K562 (cell line): Measurements from ENCODE around the gene MADD. TPM values are rescaled to one million over a fixed set of nuclear protein-coding genes. Genes with fewer than 3 reads are reported as not detected.

Experiments used
- CHD4 ChIP-seq: fragments of 200-600 bp; sonication (generic); IDR thresholded peaks from 3 replicates; pipeline ENCODE4 v1.6.1; 2012; ENCODE audit warnings: low read depth, mild to moderate bottlenecking, mixed read lengths, low read length, inconsistent platforms; ENCODE audit not compliant: insufficient read depth, insufficient replicate concordance, poor library complexity, severe bottlenecking
- EZH2 ChIP-seq: IDR thresholded peaks from 2 replicates; pipeline ENCODE4 v1.6.1; 2012; ENCODE audit warnings: low read depth, mild to moderate bottlenecking, inconsistent platforms, low read length, borderline replicate concordance
- FOS ChIP-seq: IDR thresholded peaks from 3 replicates; pipeline ENCODE4 v1.6.1; 2011; ENCODE audit not compliant: insufficient read length; ENCODE audit errors: extremely low read depth
- FOXK2 ChIP-seq, 2 experiments: fragments of 450-650 bp; IDR thresholded peaks in 1 of 2; conservative IDR thresholded peaks in 1 of 2; 2 replicates each; pipeline ENCODE4 v1.6.1; 2016; ENCODE audit warnings: low read depth in 2 of 2, mild to moderate bottlenecking in 1 of 2
- GABPA ChIP-seq: fragments of 200-800 bp; sonication (Bioruptor generic); conservative IDR thresholded peaks from 2 replicates; pipeline ENCODE4 v1.6.1; 2016; ENCODE audit warnings: low read depth, missing genetic modification characterization, missing compliant biosample characterization
- HIVEP1 ChIP-seq: fragments of 250-450 bp; sonication (Bioruptor Pico); IDR thresholded peaks from 2 replicates; pipeline ENCODE4 v1.4.0; 2020; ENCODE audit warnings: mild to moderate bottlenecking
- KDM4B ChIP-seq, 2 experiments: fragments of 450-650 bp in 1 of 2; sonication (generic) in 1 of 2; IDR thresholded peaks; 2 replicates each; pipeline ENCODE4 v1.6.1; 2016 to 2017; ENCODE audit warnings: borderline replicate concordance in 2 of 2, antibody characterized with exemption in 1 of 2, low read depth in 1 of 2, mild to moderate bottlenecking in 1 of 2
- ZNF324 ChIP-seq: fragments of 250-450 bp; sonication (Bioruptor Pico); IDR thresholded peaks from 2 replicates; pipeline ENCODE4 v1.4.0; 2020; ENCODE audit warnings: mild to moderate bottlenecking
- ZNF668 ChIP-seq: fragments of 250-450 bp; sonication (Bioruptor Pico); IDR thresholded peaks from 2 replicates; pipeline ENCODE4 v1.8.0; 2022; ENCODE audit warnings: mild to moderate bottlenecking, inconsistent platforms
- polyA plus RNA-seq, 8 experiments: library from polyadenylated mRNA; depleted of rRNA in 4 of 8; stranded (reverse) in 5 of 8; unstranded in 3 of 8; fragments of >200 nt; fragmentation: Nextera tagmentation in 2 of 8; fragmentation: Illumina TruSeq in 1 of 8; extraction: Ambion mirVana in 2 of 8; extraction: Trizol in 1 of 8; gene quantifications; 2 replicates each; pipeline versions ENCODE4 v1.2.1 to v1.2.3, GENCODE V29; 2011 to 2014; ENCODE audit warnings: inconsistent platforms in 1 of 8, missing spikeins in 1 of 8
- total RNA-seq, 7 experiments: library from RNA; depleted of rRNA in 6 of 7; stranded (reverse); fragments of >200 nt in 6 of 7; fragmentation: Illumina TruSeq in 2 of 7; extraction: Trizol in 2 of 7; gene quantifications; 2 replicates each; pipeline versions ENCODE4 v1.2.1 to v1.2.3, GENCODE V29; 2011 to 2021; ENCODE audit warnings: low replicate concordance in 1 of 7
- TF ChIP-seq, protein P1 (sequence below): fragments of 450-650 bp; IDR thresholded peaks from 2 replicates; pipeline ENCODE4 v1.6.1; 2017; ENCODE audit warnings: antibody characterized with exemption, mild to moderate bottlenecking
- TF ChIP-seq, protein P2 (sequence below): fragments of 250-450 bp; sonication (Bioruptor Pico); IDR thresholded peaks from 2 replicates; pipeline ENCODE4 v1.4.0; 2020
- TF ChIP-seq, protein P3 (sequence below): sonication (generic); formaldehyde crosslinking; IDR thresholded peaks from 2 replicates; pipeline ENCODE4 v1.8.1; 2023; ENCODE audit warnings: mild to moderate bottlenecking, missing genetic modification reagents

The MADD gene
- total and polyA plus RNA-seq, 9 of the 15 experiments (the other 6 are each of a cell fraction or from before 2014, with no cell fraction given): 0.68 to 57.6 (median 33.6) TPM

DNA sequence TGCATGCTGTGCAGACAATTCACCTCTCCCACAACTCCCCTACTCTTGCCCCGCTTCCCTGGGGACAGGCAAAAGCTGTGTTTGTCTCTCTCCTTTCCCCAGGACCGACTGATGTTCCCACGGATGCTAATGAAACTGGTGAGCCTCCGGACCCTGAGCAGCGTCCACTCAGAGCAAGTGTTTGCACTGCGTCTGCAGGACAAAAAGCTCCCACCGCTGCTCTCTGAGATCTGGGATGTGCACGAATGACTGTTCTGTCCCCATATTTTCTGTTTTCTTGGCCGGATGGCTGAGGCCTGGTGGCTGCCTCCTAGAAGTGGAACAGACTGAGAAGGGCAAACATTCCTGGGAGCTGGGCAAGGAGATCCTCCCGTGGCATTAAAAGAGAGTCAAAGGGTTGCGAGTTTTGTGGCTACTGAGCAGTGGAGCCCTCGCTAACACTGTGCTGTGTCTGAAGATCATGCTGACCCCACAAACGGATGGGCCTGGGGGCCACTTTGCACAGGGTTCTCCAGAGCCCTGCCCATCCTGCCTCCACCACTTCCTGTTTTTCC lies 1.4 kb upstream of the MADD start (continued):
- TF ChIP-seq, protein P1, sequence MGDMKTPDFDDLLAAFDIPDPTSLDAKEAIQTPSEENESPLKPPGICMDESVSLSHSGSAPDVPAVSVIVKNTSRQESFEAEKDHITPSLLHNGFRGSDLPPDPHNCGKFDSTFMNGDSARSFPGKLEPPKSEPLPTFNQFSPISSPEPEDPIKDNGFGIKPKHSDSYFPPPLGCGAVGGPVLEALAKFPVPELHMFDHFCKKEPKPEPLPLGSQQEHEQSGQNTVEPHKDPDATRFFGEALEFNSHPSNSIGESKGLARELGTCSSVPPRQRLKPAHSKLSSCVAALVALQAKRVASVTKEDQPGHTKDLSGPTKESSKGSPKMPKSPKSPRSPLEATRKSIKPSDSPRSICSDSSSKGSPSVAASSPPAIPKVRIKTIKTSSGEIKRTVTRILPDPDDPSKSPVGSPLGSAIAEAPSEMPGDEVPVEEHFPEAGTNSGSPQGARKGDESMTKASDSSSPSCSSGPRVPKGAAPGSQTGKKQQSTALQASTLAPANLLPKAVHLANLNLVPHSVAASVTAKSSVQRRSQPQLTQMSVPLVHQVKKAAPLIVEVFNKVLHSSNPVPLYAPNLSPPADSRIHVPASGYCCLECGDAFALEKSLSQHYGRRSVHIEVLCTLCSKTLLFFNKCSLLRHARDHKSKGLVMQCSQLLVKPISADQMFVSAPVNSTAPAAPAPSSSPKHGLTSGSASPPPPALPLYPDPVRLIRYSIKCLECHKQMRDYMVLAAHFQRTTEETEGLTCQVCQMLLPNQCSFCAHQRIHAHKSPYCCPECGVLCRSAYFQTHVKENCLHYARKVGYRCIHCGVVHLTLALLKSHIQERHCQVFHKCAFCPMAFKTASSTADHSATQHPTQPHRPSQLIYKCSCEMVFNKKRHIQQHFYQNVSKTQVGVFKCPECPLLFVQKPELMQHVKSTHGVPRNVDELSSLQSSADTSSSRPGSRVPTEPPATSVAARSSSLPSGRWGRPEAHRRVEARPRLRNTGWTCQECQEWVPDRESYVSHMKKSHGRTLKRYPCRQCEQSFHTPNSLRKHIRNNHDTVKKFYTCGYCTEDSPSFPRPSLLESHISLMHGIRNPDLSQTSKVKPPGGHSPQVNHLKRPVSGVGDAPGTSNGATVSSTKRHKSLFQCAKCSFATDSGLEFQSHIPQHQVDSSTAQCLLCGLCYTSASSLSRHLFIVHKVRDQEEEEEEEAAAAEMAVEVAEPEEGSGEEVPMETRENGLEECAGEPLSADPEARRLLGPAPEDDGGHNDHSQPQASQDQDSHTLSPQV: peak; percentile 75; the same call in 1 of the 2 replicates
- TF ChIP-seq FOXK2 (conservative IDR thresholded peaks at IDR 0.05 in 1 of 2, IDR thresholded peaks at IDR 0.05 in 1 of 2; ENCODE audit: low read depth in 2 of 2): no peak
- no peak for TF ChIP-seq EZH2
- TF ChIP-seq, protein P2, sequence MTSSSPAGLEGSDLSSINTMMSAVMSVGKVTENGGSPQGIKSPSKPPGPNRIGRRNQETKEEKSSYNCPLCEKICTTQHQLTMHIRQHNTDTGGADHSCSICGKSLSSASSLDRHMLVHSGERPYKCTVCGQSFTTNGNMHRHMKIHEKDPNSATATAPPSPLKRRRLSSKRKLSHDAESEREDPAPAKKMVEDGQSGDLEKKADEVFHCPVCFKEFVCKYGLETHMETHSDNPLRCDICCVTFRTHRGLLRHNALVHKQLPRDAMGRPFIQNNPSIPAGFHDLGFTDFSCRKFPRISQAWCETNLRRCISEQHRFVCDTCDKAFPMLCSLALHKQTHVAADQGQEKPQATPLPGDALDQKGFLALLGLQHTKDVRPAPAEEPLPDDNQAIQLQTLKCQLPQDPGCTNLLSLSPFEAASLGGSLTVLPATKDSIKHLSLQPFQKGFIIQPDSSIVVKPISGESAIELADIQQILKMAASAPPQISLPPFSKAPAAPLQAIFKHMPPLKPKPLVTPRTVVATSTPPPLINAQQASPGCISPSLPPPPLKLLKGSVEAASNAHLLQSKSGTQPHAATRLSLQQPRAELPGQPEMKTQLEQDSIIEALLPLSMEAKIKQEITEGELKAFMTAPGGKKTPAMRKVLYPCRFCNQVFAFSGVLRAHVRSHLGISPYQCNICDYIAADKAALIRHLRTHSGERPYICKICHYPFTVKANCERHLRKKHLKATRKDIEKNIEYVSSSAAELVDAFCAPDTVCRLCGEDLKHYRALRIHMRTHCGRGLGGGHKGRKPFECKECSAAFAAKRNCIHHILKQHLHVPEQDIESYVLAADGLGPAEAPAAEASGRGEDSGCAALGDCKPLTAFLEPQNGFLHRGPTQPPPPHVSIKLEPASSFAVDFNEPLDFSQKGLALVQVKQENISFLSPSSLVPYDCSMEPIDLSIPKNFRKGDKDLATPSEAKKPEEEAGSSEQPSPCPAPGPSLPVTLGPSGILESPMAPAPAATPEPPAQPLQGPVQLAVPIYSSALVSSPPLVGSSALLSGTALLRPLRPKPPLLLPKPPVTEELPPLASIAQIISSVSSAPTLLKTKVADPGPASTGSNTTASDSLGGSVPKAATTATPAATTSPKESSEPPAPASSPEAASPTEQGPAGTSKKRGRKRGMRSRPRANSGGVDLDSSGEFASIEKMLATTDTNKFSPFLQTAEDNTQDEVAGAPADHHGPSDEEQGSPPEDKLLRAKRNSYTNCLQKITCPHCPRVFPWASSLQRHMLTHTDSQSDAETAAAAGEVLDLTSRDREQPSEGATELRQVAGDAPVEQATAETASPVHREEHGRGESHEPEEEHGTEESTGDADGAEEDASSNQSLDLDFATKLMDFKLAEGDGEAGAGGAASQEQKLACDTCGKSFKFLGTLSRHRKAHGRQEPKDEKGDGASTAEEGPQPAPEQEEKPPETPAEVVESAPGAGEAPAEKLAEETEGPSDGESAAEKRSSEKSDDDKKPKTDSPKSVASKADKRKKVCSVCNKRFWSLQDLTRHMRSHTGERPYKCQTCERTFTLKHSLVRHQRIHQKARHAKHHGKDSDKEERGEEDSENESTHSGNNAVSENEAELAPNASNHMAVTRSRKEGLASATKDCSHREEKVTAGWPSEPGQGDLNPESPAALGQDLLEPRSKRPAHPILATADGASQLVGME (CRISPR knock-in tag): no peak
- TF ChIP-seq GABPA (tag): no peak
- no peak for TF ChIP-seq CHD4
- TF ChIP-seq, protein P3, sequence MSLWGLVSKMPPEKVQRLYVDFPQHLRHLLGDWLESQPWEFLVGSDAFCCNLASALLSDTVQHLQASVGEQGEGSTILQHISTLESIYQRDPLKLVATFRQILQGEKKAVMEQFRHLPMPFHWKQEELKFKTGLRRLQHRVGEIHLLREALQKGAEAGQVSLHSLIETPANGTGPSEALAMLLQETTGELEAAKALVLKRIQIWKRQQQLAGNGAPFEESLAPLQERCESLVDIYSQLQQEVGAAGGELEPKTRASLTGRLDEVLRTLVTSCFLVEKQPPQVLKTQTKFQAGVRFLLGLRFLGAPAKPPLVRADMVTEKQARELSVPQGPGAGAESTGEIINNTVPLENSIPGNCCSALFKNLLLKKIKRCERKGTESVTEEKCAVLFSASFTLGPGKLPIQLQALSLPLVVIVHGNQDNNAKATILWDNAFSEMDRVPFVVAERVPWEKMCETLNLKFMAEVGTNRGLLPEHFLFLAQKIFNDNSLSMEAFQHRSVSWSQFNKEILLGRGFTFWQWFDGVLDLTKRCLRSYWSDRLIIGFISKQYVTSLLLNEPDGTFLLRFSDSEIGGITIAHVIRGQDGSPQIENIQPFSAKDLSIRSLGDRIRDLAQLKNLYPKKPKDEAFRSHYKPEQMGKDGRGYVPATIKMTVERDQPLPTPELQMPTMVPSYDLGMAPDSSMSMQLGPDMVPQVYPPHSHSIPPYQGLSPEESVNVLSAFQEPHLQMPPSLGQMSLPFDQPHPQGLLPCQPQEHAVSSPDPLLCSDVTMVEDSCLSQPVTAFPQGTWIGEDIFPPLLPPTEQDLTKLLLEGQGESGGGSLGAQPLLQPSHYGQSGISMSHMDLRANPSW (CRISPR knock-in tag): 0 out of 2 replicates have a peak, but pooled peaks have one; percentile 14
- no peak for TF ChIP-seq HIVEP1 (CRISPR knock-in tag)
- no peak for TF ChIP-seq ZNF324 (CRISPR knock-in tag)
- 0 out of 2 replicates have a peak, but pooled peaks have one; percentile 8 for TF ChIP-seq ZNF668 (CRISPR knock-in tag)
- TF ChIP-seq KDM4B (IDR thresholded peaks at IDR 0.05; ENCODE audit: borderline replicate concordance in 2 of 2, low read depth in 1 of 2): 0 out of 4 replicates have a peak, but pooled peaks of 1 of the 2 experiments have one; percentile 28
- no peak for TF ChIP-seq FOS
